Measurements from ENCODE around the gene SLC6A17.

Gene SLC6A17

GRCh38 chr1:110150330-110151174 is at the start of gene SLC6A17:
Gene SLC6A17 (plus strand): TSS chr1:110150494. CDS start chr1:110166930, 16,436 bp downstream.
- DNase-seq (ENCODE audit: extremely low read depth, low read depth), result no peak
- no peak for TF ChIP-seq CTCF (IDR thresholded peaks at IDR 0.05; ENCODE audit: low read depth, low read length)

GRCh38 chr1:110102081-110102480 is 48.2 kb upstream of the SLC6A17 start:
- no peak for DNase-seq (ENCODE audit: extremely low read depth, low read depth)

GRCh38 chr1:110106013-110106941 is 44.0 kb upstream of the SLC6A17 start:
- peak; percentile 99 for TF ChIP-seq CTCF (IDR thresholded peaks at IDR 0.05; ENCODE audit: low read depth, low read length)
- DNase-seq (ENCODE audit: extremely low read depth, low read depth), result peak; percentile 34

More at GRCh38 chr1:110102081-110102480, 48.2 kb upstream of the SLC6A17 start:
- TF ChIP-seq CTCF (IDR thresholded peaks at IDR 0.05; ENCODE audit: low read depth, low read length), result no peak

GRCh38 chr1:110107867-110108469 is 42.3 kb upstream of the SLC6A17 start:
- DNase-seq (ENCODE audit: extremely low read depth, low read depth), result no peak
- no peak for TF ChIP-seq CTCF (IDR thresholded peaks at IDR 0.05; ENCODE audit: low read depth, low read length)

- DNase-seq (ENCODE audit: extremely low read depth, low read depth), result no peak
- no peak for TF ChIP-seq CTCF (IDR thresholded peaks at IDR 0.05; ENCODE audit: low read depth, low read length)
These were observed 39.2 kb upstream of the SLC6A17 start for GRCh38 chr1:110111081-110111480.

GRCh38 chr1:110112143-110112542 is 38.2 kb upstream of the SLC6A17 start, which contains the start of gene UBL4B:
Gene UBL4B (plus strand): TSS chr1:110112443. CDS start chr1:110112535, 92 bp downstream.
- no peak for TF ChIP-seq CTCF (IDR thresholded peaks at IDR 0.05; ENCODE audit: low read depth, low read length)
- DNase-seq (ENCODE audit: extremely low read depth, low read depth), result no peak
